Ishikawa (cell line): ENCODE results near the gene LRIT2.

Experiments
- CEBPB ChIP-seq: IDR thresholded peaks from 2 replicates; pipeline ENCODE4 v1.6.1; 2012
- CREB1 ChIP-seq: IDR thresholded peaks from 2 replicates; pipeline ENCODE4 v1.6.1; 2012; ENCODE audit warnings: low read depth
- EGR1 ChIP-seq: IDR thresholded peaks from 2 replicates; pipeline ENCODE4 v1.6.1; 2012
- EP300 ChIP-seq: IDR thresholded peaks from 2 replicates; pipeline ENCODE4 v1.6.1; 2012; ENCODE audit warnings: borderline replicate concordance
- FOXM1 ChIP-seq: IDR thresholded peaks from 2 replicates; pipeline ENCODE4 v1.6.1; 2012; ENCODE audit warnings: low read depth, borderline replicate concordance
- MAX ChIP-seq: IDR thresholded peaks from 2 replicates; pipeline ENCODE4 v1.6.1; 2012
- NFIC ChIP-seq: IDR thresholded peaks from 2 replicates; pipeline ENCODE4 v1.6.1; 2012
- RAD21 ChIP-seq: IDR thresholded peaks from 2 replicates; pipeline ENCODE4 v1.6.1; 2012; ENCODE audit warnings: low read depth
- TAF1 ChIP-seq: IDR thresholded peaks from 2 replicates; pipeline ENCODE4 v1.6.1; 2012; ENCODE audit warnings: low read depth, mild to moderate bottlenecking
- TCF12 ChIP-seq: IDR thresholded peaks from 2 replicates; pipeline ENCODE4 v1.6.1; 2012; ENCODE audit warnings: low read depth
- TEAD4 ChIP-seq: IDR thresholded peaks from 2 replicates; pipeline ENCODE4 v1.6.1; 2012
- USF1 ChIP-seq: IDR thresholded peaks from 2 replicates; pipeline ENCODE4 v1.6.1; 2012
- YY1 ChIP-seq: IDR thresholded peaks from 2 replicates; pipeline ENCODE4 v1.6.1; 2012; ENCODE audit warnings: low read depth
- ZBTB7A ChIP-seq: IDR thresholded peaks from 2 replicates; pipeline ENCODE4 v1.6.1; 2012; ENCODE audit warnings: low read depth
- TF ChIP-seq, protein P1 (sequence below): IDR thresholded peaks from 2 replicates; pipeline ENCODE4 v1.6.1; 2012; ENCODE audit warnings: low read depth, mild to moderate bottlenecking

The LRIT2 gene

DNA sequence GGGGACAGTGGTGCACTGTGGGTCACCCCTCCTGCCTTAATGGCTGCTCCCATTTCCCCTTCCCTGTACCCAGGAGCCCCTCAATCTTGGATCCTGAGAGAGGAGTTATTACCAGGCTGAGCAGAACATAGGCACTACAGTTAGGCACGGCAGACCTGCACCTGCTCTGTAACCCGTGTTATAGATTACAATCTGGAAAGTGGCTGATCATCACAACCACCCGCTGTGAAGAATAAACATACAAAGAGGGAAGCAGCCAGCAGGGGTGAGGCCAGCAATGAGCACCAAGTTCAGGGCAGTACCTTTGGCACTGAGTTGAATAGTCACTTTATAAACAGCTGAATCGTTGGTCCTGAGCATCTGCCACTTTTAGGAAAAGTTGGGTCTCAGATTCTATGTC is 29.3 kb downstream of the LRIT2 start:
- no peak for TF ChIP-seq TEAD4
- no peak for TF ChIP-seq CREB1
- TF ChIP-seq FOXM1, result no peak
- TF ChIP-seq, protein P1, sequence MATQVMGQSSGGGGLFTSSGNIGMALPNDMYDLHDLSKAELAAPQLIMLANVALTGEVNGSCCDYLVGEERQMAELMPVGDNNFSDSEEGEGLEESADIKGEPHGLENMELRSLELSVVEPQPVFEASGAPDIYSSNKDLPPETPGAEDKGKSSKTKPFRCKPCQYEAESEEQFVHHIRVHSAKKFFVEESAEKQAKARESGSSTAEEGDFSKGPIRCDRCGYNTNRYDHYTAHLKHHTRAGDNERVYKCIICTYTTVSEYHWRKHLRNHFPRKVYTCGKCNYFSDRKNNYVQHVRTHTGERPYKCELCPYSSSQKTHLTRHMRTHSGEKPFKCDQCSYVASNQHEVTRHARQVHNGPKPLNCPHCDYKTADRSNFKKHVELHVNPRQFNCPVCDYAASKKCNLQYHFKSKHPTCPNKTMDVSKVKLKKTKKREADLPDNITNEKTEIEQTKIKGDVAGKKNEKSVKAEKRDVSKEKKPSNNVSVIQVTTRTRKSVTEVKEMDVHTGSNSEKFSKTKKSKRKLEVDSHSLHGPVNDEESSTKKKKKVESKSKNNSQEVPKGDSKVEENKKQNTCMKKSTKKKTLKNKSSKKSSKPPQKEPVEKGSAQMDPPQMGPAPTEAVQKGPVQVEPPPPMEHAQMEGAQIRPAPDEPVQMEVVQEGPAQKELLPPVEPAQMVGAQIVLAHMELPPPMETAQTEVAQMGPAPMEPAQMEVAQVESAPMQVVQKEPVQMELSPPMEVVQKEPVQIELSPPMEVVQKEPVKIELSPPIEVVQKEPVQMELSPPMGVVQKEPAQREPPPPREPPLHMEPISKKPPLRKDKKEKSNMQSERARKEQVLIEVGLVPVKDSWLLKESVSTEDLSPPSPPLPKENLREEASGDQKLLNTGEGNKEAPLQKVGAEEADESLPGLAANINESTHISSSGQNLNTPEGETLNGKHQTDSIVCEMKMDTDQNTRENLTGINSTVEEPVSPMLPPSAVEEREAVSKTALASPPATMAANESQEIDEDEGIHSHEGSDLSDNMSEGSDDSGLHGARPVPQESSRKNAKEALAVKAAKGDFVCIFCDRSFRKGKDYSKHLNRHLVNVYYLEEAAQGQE, result no peak
- no peak for TF ChIP-seq USF1
- no peak for TF ChIP-seq YY1
- no peak for TF ChIP-seq RAD21
- TF ChIP-seq TAF1, result no peak
- no peak for TF ChIP-seq ZBTB7A
- TF ChIP-seq CEBPB, result no peak
- no peak for TF ChIP-seq EP300
- TF ChIP-seq MAX, result no peak
- no peak for TF ChIP-seq NFIC

DNA sequence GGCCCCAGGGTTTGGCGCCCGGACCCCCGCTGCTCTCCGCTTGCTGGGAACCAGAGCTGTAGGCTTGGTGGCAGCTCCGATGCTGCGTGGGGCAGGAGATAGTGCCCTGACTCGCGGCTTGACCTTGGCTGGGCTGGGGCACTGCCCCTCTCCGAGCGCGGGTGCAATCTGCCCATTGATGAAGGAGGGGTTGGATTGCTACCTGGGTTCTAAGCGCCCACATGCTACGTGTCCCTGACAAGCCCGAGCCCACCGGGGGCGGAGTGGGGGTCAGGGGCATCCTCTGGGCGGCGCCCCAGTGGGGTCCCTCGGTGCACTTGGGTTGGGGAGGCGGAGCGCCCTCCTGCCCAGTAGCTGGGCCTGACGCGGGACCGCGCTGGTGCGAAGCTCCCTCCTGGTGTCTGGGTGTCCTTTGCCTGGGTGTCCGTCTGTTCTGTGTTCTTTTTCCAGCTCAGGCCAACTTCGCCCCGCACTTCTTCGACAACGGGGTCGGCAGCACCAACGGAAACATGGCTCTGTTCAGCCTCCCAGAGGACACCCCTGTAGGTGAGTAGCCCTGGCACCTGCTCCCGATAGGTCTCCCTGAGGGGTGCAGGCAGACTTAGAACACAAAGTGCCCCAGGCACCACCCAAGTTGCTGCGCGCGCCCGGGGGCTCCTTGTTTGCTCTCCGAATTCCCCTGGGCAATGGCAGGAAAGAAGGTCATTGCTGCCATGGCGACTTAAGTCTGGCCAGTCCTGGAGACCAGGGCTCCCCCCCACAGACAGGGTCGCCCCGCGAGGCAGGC is 30.1 kb downstream of the LRIT2 start:
- TF ChIP-seq FOXM1 (no peak), YY1 (no peak), EP300 (no peak), USF1 (no peak), ZBTB7A (no peak), CEBPB (no peak), EGR1 (no peak), TEAD4 (no peak), TCF12 (no peak), TAF1 (no peak), MAX (no peak), CREB1 (no peak), RAD21 (no peak), NFIC (no peak)
- TF ChIP-seq, protein P1, result no peak

- TF ChIP-seq, protein P1, result no peak
- TF ChIP-seq RAD21, result no peak
- no peak for TF ChIP-seq YY1
- no peak for TF ChIP-seq TEAD4
- no peak for TF ChIP-seq CREB1
- TF ChIP-seq USF1, result no peak
- TF ChIP-seq EP300, result no peak
- TF ChIP-seq NFIC, result no peak
- no peak for TF ChIP-seq FOXM1
- TF ChIP-seq EGR1, result no peak
Observed at GRCh38 chr10:84194424-84195043, 30.8 kb downstream of the LRIT2 start, which contains the start of gene CDHR1. Gene CDHR1, plus strand, starts transcription at chr10:84194537. Its CDS starts 224 bp downstream, at chr10:84194761.
